ENCODE data around the gene BUB3.

Gene BUB3

DNA sequence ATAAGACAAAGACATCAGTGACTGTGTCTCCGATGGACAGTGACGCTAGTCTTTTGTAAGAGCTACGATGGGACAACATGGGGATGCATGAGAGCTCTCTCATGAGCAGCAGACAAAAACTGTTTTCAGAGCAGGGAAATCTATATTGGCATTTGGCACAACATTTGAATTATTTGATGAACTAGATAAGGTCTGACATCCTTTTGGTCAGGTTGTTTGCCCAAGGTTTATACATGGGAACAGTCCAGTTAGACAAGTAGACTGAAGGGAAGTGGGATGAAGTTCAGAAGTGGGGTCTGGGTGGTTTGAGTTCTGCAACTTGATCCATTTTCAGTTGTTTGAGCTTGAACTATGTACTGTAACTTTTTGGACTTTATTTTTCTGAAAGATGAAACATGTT lies 50.8 kb downstream of the BUB3 start:
- DNase-seq = no peak

DNA sequence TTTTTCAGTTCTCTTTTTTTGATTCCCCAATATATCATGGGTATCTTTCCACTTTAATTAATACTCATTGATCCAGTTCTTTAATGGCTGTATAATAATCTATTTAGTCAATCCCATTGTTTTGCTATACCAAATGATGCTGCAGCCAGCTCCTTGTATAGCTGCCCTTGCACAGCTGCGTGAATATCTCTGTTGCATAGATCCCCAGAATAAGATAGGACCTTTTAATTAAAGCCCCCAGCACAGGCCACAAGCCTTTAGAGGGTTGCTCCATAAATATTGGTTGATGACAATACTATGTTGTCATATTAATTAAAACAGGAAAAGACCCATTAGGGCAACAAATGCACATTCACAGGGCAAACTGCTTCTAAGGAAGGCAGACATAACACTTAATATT lies 57.9 kb downstream of the BUB3 start:
- DNase-seq = no peak

DNA sequence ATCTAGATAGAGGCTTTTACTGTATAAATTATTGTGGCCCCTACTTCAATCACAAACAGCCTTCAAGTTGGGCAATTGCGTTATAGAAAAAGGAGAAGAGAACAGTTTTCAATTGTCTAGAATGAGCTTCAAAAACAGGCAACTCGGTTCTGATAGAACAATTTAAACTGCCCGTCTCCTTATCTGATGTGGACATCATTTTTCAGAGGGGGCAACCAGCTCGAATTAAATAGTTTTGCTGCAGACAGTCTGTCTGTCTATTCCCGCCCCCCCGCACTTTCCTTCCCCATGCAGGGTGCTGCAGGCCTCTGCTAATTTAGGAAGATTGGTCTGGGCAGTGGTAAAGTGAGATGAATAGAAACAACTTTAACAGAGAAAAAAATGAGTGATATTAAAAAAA lies 58.4 kb downstream of the BUB3 start:
- no peak for DNase-seq

DNA sequence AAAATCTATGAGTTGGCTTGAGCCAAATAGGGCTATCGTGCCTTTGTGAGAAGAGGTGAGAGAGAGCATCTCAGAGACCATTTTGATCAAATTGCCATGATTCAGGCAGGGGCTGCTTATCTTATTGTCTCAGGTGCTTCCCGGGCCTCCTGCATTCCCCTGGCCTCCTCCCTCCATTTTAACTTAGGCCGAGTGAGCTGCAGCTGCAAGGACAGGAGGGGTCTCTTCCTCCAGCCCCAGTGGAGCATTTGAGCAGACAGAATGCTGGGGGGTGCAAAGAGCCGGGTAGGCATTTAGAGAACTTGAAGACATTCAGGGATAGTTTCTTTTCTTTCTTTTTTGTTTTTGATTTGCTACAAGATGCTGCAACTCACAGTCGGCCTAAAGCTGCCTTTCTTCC lies 59.0 kb downstream of the BUB3 start:
- no peak for DNase-seq

All from SW 1271 (cell line).